ENCODE measurements around the gene VGLL2. TPM values are rescaled to one million over a fixed set of nuclear protein-coding genes. Genes with fewer than 3 reads are reported as not detected.

Gene VGLL2
- total RNA-seq, 1 donor from 2014 or later: 0.77 TPM

DNA sequence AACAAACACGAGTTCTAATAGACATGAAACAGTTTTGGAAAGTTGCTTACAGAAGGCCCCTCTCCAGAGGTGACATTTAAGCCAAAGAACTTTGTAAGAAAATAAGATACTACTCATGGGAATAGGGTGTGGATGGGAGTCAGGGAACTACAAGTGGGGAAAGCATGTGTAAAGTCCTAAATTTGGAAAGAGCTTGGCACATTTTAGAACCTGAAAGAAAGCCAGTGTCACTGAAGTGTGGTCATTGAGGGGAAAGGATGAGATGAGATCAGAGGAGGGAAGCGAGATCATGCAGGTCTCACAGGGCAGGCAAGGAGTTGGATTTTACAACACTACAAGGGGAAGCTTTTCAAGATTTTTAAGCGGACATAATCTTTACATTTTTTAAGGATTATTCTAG, 38.0 kb downstream of the VGLL2 start:
- TF ChIP-seq, protein P1, sequence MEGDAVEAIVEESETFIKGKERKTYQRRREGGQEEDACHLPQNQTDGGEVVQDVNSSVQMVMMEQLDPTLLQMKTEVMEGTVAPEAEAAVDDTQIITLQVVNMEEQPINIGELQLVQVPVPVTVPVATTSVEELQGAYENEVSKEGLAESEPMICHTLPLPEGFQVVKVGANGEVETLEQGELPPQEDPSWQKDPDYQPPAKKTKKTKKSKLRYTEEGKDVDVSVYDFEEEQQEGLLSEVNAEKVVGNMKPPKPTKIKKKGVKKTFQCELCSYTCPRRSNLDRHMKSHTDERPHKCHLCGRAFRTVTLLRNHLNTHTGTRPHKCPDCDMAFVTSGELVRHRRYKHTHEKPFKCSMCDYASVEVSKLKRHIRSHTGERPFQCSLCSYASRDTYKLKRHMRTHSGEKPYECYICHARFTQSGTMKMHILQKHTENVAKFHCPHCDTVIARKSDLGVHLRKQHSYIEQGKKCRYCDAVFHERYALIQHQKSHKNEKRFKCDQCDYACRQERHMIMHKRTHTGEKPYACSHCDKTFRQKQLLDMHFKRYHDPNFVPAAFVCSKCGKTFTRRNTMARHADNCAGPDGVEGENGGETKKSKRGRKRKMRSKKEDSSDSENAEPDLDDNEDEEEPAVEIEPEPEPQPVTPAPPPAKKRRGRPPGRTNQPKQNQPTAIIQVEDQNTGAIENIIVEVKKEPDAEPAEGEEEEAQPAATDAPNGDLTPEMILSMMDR (IDR thresholded peaks at IDR 0.05; ENCODE audit: unreplicated experiment): no peak
- no peak for DNase-seq (ENCODE audit: low spot score)
- H3K4me3 Mint-ChIP-seq (ENCODE audit: unreplicated experiment): no peak overlapping the region

DNA sequence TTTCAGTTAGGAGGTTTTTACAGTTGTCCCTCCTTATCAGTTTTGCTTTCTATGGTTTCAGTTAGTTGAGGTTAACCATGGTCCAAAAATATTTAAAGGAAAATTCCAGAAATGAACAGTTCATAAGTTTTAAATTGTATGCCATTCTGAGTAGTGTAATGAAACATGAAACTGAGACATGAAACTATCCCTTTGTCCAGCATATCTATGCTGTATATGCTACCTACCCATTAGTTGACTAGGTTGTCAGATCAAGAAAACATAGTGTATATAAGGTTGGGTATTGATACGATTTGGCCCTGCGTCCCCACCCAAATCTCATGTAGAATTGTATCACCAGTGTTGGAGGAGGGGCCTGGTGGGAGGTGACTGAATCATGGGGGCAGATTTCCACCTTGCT, 39.1 kb downstream of the VGLL2 start:
- no peaks in the 10 kb centered on the region for H3K27me3 Mint-ChIP-seq (ENCODE audit: unreplicated experiment)
- TF ChIP-seq, protein P1 (IDR thresholded peaks at IDR 0.05; ENCODE audit: unreplicated experiment): no peak
- no peak overlapping the region for H3K4me3 Mint-ChIP-seq (ENCODE audit: unreplicated experiment)
- H3K9me3 Mint-ChIP-seq (ENCODE audit: unreplicated experiment): no peaks in the 10 kb centered on the region
- no peak overlapping the region for H3K27ac Mint-ChIP-seq (ENCODE audit: unreplicated experiment)
- H3K36me3 Mint-ChIP-seq (ENCODE audit: low read depth, unreplicated experiment): no peaks in the 10 kb centered on the region
- DNase-seq (ENCODE audit: low spot score): no peak
- H3K4me1 Mint-ChIP-seq (ENCODE audit: unreplicated experiment): no peaks in the 10 kb centered on the region

More for the DNA sequence above, 38.0 kb downstream of the VGLL2 start:
- Mint-ChIP-seq H3K4me1 (ENCODE audit: unreplicated experiment) (no peaks in the 10 kb centered on the region), H3K27ac (ENCODE audit: unreplicated experiment) (no peak overlapping the region), H3K27me3 (ENCODE audit: unreplicated experiment) (no peaks in the 10 kb centered on the region), H3K36me3 (ENCODE audit: low read depth, unreplicated experiment) (no peaks in the 10 kb centered on the region), H3K9me3 (ENCODE audit: unreplicated experiment) (no peaks in the 10 kb centered on the region)

DNA sequence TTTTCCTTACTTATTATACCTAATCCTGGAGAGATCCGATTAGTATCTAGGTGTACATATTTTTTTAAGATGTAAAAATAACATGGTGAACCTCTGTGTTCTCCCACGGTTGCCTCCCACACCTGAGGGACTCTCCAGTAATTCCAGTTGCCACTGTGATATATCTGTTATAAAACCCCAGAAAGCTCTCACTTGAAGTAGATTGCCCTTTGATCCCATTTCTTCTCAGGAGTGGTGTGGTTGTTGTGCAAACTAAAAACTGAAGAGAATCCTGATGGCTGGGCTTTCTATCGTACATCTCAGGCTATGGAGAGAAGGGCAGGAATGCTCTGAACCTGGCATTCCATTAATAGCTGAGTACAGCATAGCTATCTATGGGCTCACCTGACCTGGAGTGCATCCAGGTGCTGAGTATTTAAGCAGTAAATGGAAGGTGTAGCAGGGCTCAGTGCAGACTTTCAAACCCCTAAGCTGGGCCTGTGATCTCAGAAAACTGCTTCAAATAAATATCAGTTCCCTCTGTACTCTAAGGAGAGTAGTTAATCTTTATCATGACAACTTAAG, 41.0 kb downstream of the VGLL2 start:
- no peak overlapping the region for H3K27ac Mint-ChIP-seq (ENCODE audit: unreplicated experiment)
- H3K36me3 Mint-ChIP-seq (ENCODE audit: low read depth, unreplicated experiment): no peaks in the 10 kb centered on the region
- H3K4me1 Mint-ChIP-seq (ENCODE audit: unreplicated experiment): no peaks in the 10 kb centered on the region
- H3K4me3 Mint-ChIP-seq (ENCODE audit: unreplicated experiment): no peak overlapping the region
- no peaks in the 10 kb centered on the region for H3K27me3 Mint-ChIP-seq (ENCODE audit: unreplicated experiment)
- TF ChIP-seq, protein P1 (IDR thresholded peaks at IDR 0.05; ENCODE audit: unreplicated experiment): no peak
- DNase-seq (ENCODE audit: low spot score): no peak
- H3K9me3 Mint-ChIP-seq (ENCODE audit: unreplicated experiment): no peaks in the 10 kb centered on the region

DNA sequence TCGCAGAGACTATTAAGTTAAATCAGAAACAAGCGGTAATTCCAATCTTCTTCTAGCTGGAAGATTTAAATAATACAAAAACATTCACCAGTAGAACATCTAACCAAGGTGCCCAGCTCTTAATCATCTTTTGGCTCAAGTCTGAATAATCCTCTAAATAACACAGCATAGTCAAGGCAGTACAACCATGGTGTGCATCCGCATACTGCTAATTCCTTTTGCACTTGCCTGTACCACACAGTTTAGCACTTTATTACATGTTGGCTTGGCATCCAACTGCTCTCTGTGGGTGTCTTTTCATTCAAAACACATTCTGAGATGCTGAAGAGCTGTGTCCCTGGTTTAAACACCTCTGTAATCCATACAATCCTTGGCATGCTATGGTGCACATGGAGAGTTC, 42.3 kb downstream of the VGLL2 start:
- TF ChIP-seq, protein P1 (IDR thresholded peaks at IDR 0.05; ENCODE audit: unreplicated experiment): no peak
- H3K9me3 Mint-ChIP-seq (ENCODE audit: unreplicated experiment): no peaks in the 10 kb centered on the region

DNA sequence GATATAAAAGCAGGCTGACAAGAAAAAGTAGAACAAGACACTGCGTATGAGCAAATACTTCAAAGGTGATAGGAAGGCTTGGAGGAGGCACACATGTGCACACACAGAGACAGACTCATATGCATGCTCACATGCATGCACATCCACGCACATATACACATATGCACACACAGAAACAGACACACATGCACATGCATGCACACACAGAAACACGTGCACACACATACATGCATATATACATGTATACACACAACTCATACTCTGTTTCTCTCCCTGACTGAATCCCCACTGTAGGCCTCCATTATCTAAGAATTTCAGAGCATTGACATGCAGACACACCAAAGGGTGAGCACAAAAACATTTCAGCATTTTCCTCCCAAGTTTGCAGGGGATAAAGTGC, 43.7 kb downstream of the VGLL2 start:
- no peaks in the 10 kb centered on the region for H3K4me1 Mint-ChIP-seq (ENCODE audit: unreplicated experiment)
- H3K36me3 Mint-ChIP-seq (ENCODE audit: low read depth, unreplicated experiment): no peaks in the 10 kb centered on the region
- no peak overlapping the region for H3K27ac Mint-ChIP-seq (ENCODE audit: unreplicated experiment)
- H3K4me3 Mint-ChIP-seq (ENCODE audit: unreplicated experiment): no peak overlapping the region
- H3K9me3 Mint-ChIP-seq (ENCODE audit: unreplicated experiment): no peaks in the 10 kb centered on the region
- TF ChIP-seq, protein P1 (IDR thresholded peaks at IDR 0.05; ENCODE audit: unreplicated experiment): no peak
- DNase-seq (ENCODE audit: low spot score): no peak
- H3K27me3 Mint-ChIP-seq (ENCODE audit: unreplicated experiment): no peaks in the 10 kb centered on the region

More for the DNA sequence above, 42.3 kb downstream of the VGLL2 start:
- Mint-ChIP-seq H3K27me3 (ENCODE audit: unreplicated experiment) (no peaks in the 10 kb centered on the region), H3K27ac (ENCODE audit: unreplicated experiment) (no peak overlapping the region), H3K36me3 (ENCODE audit: low read depth, unreplicated experiment) (no peaks in the 10 kb centered on the region), H3K4me3 (ENCODE audit: unreplicated experiment) (no peak overlapping the region), H3K4me1 (ENCODE audit: unreplicated experiment) (no peaks in the 10 kb centered on the region)
- DNase-seq (ENCODE audit: low spot score): no peak

Data from endothelial cell (in vitro differentiated cells).